ENCODE measurements around the gene BPNT1.

DNA sequence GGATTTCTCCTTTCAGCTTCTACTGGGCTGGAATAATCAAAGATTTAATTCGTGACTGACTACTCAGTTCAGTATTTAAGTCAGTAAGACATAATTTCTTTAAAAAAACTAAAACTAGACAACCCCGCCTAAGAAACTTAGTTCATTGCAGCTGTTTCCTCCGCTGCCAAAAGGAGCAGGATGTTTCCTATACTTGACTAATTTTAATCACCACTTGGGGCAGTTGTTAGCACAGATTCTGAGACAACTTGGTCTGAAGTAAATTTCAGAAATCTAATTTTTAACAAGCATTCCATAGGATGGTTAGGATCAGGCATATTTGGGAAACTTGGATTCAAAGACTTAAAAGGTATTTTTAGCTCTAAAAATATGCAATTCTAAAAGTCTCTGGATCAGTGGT is 77.3 kb downstream of the BPNT1 start:
- TF ChIP-seq, protein P1, sequence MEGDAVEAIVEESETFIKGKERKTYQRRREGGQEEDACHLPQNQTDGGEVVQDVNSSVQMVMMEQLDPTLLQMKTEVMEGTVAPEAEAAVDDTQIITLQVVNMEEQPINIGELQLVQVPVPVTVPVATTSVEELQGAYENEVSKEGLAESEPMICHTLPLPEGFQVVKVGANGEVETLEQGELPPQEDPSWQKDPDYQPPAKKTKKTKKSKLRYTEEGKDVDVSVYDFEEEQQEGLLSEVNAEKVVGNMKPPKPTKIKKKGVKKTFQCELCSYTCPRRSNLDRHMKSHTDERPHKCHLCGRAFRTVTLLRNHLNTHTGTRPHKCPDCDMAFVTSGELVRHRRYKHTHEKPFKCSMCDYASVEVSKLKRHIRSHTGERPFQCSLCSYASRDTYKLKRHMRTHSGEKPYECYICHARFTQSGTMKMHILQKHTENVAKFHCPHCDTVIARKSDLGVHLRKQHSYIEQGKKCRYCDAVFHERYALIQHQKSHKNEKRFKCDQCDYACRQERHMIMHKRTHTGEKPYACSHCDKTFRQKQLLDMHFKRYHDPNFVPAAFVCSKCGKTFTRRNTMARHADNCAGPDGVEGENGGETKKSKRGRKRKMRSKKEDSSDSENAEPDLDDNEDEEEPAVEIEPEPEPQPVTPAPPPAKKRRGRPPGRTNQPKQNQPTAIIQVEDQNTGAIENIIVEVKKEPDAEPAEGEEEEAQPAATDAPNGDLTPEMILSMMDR (IDR thresholded peaks at IDR 0.05 in 4 of 5, conservative IDR thresholded peaks at IDR 0.05 in 1 of 5): no peak
- no peak for TF ChIP-seq POLR2A (IDR thresholded peaks at IDR 0.05)

All from gastrocnemius medialis (tissue), 4 donors.